ENCODE measurements around the gene ZNF749.

- TF ChIP-seq EZH2 (IDR thresholded peaks at IDR 0.05; ENCODE audit: borderline replicate concordance, low read depth, low read length, severe bottlenecking) (no peak), CTCF (IDR thresholded peaks at IDR 0.05; ENCODE audit: borderline replicate concordance, extremely low read depth, low read length, poor library complexity, severe bottlenecking) (peak; percentile 5)
Observed at GRCh38 chr19:57435062-57435978, at the start of gene ZNF749.
